ENCODE data around the gene DNM1. TPM values are rescaled to one million over a fixed set of nuclear protein-coding genes. Genes with fewer than 3 reads are reported as not detected.
A peak's percentile ranks its signal among the peaks of the same experiment; 100 is the strongest.

Gene DNM1
- total and polyA plus RNA-seq, 2 donors (not counting 3 experiments of a cell fraction or from before 2014, with no cell fraction given), result 0.59 to 2.9 TPM

DNA sequence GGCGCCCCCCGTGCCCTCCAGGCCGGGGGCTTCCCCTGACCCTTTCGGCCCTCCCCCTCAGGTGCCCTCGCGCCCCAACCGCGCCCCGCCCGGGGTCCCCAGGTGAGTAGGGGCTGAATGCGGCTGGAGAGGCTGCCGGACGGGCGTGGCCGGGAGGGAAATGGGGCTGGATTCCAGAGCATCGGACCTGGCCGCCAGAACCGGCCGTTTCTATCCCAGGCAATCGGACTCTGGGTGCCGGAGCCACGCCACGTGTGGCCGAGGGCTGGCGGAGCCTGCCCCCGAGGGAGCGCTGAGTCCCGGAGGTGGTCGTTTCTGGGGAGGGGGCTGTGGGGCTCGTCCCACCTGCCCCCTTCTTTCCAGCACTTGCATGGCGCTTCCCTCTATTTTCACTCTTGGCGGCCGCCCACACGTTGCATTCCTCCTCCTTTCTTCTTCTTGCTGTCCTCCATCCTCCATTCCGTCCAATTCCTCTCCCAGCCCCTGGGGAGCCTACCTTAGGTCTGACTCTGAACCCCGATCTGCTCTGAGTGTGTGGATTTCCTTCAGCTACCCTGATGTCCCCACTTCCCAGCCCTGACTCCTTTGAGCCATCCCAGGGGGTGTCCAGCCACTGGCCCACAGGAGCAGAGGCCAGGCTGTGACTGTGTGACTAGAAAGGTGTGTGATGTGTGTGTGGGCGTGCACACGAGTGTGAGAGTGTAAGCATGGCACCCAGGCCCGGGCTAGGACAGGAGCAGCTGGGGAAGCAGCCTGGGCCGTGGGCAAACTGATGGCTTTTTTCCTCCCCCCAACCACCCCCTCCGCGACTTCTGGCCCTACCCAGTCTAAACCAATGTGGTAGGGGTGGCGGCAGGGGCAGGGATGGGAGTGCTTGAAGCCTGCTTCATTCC, 47.9 kb downstream of the DNM1 start:
- BruUV-seq (replicated peaks), result no TSS peak
- dilution Hi-C loops (cut with MboI; ENCODE audit: extremely low pct_ligation_motif_present, low sequenced_read_pairs), result no loop called here
- H3K27me3 ChIP-seq (ENCODE audit: control insufficient read depth in 2 of 2, insufficient read depth in 2 of 2, low read length in 2 of 2), result no peaks in the 10 kb centered on the region
- DNase-seq (ENCODE audit: low read depth, low spot score) (no peak), FAIRE-seq (no peak)
- ChIA-PET POLR2A (no interaction called here), CTCF (interaction anchor here (0.6 to 1.5 kb wide), 7 partner anchors 10 to 90 kb away, joined by 3 to 7 read pairs (median 3); partner anchors contain the start of genes GOLGA2 and SWI5)
- H3K36me3 ChIP-seq (ENCODE audit: control insufficient read depth in 2 of 2, extremely low read depth in 1 of 2, insufficient read depth in 2 of 2, low read length in 2 of 2), result no peaks in the 10 kb centered on the region
- no peaks in the 10 kb centered on the region for H3K9me3 ChIP-seq (replicated peaks; ENCODE audit: control insufficient read depth, insufficient read depth, low read length)
- H3K4me2 ChIP-seq (ENCODE audit: insufficient read depth, low read length), result peak overlapping the region; percentile 71
- H3K4me1 ChIP-seq (ENCODE audit: control insufficient read depth, extremely low read depth, insufficient read depth, low read length), result peaks cover 19% of the 10 kb centered on the region
- H3K4me3 ChIP-seq (replicated peaks in 1 of 3; ENCODE audit: insufficient read depth in 1 of 3, low read depth in 1 of 3, low read length in 3 of 3), result peak overlapping the region; percentile 34 to 52 (median 36)
- no peak overlapping the region for H3K27ac ChIP-seq (ENCODE audit: insufficient read depth, low read depth, low read length)
- intact Hi-C loops (cut with micrococcal nuclease), result loop anchor here (2.0 kb wide), 1 partner anchor 48 kb away; the partner anchor contains the start of gene DNM1
- peak overlapping the region; percentile 80 for H2AFZ ChIP-seq (ENCODE audit: low read depth, low read length)
- H4K20me1 ChIP-seq (replicated peaks; ENCODE audit: control insufficient read depth, extremely low read depth, insufficient read depth, low read length), result no peaks in the 10 kb centered on the region
- H3K79me2 ChIP-seq (ENCODE audit: control insufficient read depth, insufficient read depth, low read length), result no peaks in the 10 kb centered on the region
- peak overlapping the region; percentile 19 for H3K9ac ChIP-seq (replicated peaks; ENCODE audit: extremely low read depth, insufficient read depth, low read length)
- TF ChIP-seq MYC (IDR thresholded peaks at IDR 0.05; ENCODE audit: low read depth, low read length) (no peak), GATA2 (IDR thresholded peaks at IDR 0.05; ENCODE audit: insufficient read depth, insufficient read length, low read depth, low read length) (no peak), EZH2 (IDR thresholded peaks at IDR 0.05; ENCODE audit: borderline replicate concordance, low read depth, low read length, severe bottlenecking) (no peak), POLR2AphosphoS5 (IDR thresholded peaks at IDR 0.05; ENCODE audit: insufficient read depth, low read depth, low read length) (no peak), FOS (IDR thresholded peaks at IDR 0.05; ENCODE audit: borderline replicate concordance, insufficient read depth, low read length) (no peak), POLR2A (IDR thresholded peaks at IDR 0.05; ENCODE audit: low read depth, low read length) (no peak), JUN (IDR thresholded peaks at IDR 0.05; ENCODE audit: borderline replicate concordance, insufficient read depth, insufficient read length, low read depth) (no peak)
- TF ChIP-seq, protein P1, sequence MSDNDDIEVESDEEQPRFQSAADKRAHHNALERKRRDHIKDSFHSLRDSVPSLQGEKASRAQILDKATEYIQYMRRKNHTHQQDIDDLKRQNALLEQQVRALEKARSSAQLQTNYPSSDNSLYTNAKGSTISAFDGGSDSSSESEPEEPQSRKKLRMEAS (IDR thresholded peaks at IDR 0.05; ENCODE audit: insufficient read depth, insufficient read length), result no peak
- TF ChIP-seq, protein P2, sequence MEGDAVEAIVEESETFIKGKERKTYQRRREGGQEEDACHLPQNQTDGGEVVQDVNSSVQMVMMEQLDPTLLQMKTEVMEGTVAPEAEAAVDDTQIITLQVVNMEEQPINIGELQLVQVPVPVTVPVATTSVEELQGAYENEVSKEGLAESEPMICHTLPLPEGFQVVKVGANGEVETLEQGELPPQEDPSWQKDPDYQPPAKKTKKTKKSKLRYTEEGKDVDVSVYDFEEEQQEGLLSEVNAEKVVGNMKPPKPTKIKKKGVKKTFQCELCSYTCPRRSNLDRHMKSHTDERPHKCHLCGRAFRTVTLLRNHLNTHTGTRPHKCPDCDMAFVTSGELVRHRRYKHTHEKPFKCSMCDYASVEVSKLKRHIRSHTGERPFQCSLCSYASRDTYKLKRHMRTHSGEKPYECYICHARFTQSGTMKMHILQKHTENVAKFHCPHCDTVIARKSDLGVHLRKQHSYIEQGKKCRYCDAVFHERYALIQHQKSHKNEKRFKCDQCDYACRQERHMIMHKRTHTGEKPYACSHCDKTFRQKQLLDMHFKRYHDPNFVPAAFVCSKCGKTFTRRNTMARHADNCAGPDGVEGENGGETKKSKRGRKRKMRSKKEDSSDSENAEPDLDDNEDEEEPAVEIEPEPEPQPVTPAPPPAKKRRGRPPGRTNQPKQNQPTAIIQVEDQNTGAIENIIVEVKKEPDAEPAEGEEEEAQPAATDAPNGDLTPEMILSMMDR (IDR thresholded peaks at IDR 0.05; ENCODE audit: extremely low read depth in 1 of 2, insufficient read depth in 1 of 2, low read depth in 1 of 2, low read length in 2 of 2), result no peak
- H3K9me1 ChIP-seq (replicated peaks; ENCODE audit: control insufficient read depth, extremely low read depth, insufficient read depth, low read length), result no peaks in the 10 kb centered on the region
